Ascending aorta (tissue), 2 donors: Measurements from ENCODE around the gene IQGAP2. TPM values are rescaled to one million over a fixed set of nuclear protein-coding genes. Genes with fewer than 3 reads are reported as not detected.

ENCODE experiments used
- DNase-seq, 2 donors: peaks; one replicate each; pipeline ENCODE4 v3.0.0-alpha.2; 2019; ENCODE audit warnings: low spot score in 2 of 2
- H3K27ac ChIP-seq, 2 donors: fragments of 200-600 bp; sonication (generic); one replicate each; pipeline ENCODE4 v1.5.1; 2016 to 2017; ENCODE audit warnings: mild to moderate bottlenecking in 1 of 2
- H3K27me3 ChIP-seq: fragments of 200-600 bp; sonication (generic); one replicate; pipeline ENCODE4 v1.5.1; 2017
- H3K36me3 ChIP-seq, 2 donors: fragments of 200-600 bp; sonication (generic); one replicate each; pipeline ENCODE4 v1.5.1; 2016
- H3K4me1 ChIP-seq, 2 donors: fragments of 200-600 bp; sonication (generic); one replicate each; pipeline ENCODE4 v1.5.1; 2016 to 2017; ENCODE audit warnings: mild to moderate bottlenecking in 1 of 2
- H3K4me3 ChIP-seq, 2 donors: fragments of 200-600 bp; sonication (generic); one replicate each; pipeline ENCODE4 v1.5.1; 2016 to 2017; ENCODE audit warnings: mild to moderate bottlenecking in 1 of 2
- H3K9me3 ChIP-seq, 2 donors: fragments of 200-600 bp; sonication (generic); one replicate each; pipeline ENCODE4 v1.5.1; 2016
- CTCF ChIP-seq, 3 experiments: fragments of 200-600 bp in 2 of 3; fragments of 450-650 bp in 1 of 3; sonication (generic) in 2 of 3; IDR thresholded peaks; one replicate each; pipeline ENCODE4 v1.5.1; 2016 to 2019; ENCODE audit warnings: antibody characterized with exemption in 3 of 3, mild to moderate bottlenecking in 1 of 3, moderate library complexity in 1 of 3
- intact Hi-C: fragments of 100-400 bp; cut with DNase I; formaldehyde crosslinking; loops from one replicate; pipeline ENCODE4 v1.15.1; 2023
- total RNA-seq: library from RNA; depleted of rRNA; stranded (reverse); fragments of >200 nt; gene quantifications from one replicate; pipeline ENCODE4 v1.1.0, GENCODE V29; 2016

Gene IQGAP2
- total RNA-seq, 1 donor from 2014 or later = 19.8 TPM

- Histone ChIP-seq H3K9me3 (no peaks in the 10 kb centered on the region), H3K36me3 (no peaks in the 10 kb centered on the region), H3K4me3 (no peak overlapping the region), H3K4me1 (no peaks in the 10 kb centered on the region), H3K27me3 (no peaks in the 10 kb centered on the region), H3K27ac (no peak overlapping the region)
- DNase-seq = no peak
- intact Hi-C loops = no loop called here
- TF ChIP-seq CTCF (IDR thresholded peaks at IDR 0.05) = no peak
Observed at GRCh38 chr5:76479281-76479680, 76.2 kb downstream of the IQGAP2 start.

- DNase-seq = no peak
- no peaks in the 10 kb centered on the region for H3K27me3 ChIP-seq
- intact Hi-C loops = no loop called here
- no peaks in the 10 kb centered on the region for H3K4me1 ChIP-seq
- H3K27ac ChIP-seq = no peak overlapping the region
- no peaks in the 10 kb centered on the region for H3K9me3 ChIP-seq
- no peak for TF ChIP-seq CTCF (IDR thresholded peaks at IDR 0.05)
- no peak overlapping the region for H3K4me3 ChIP-seq
- no peaks in the 10 kb centered on the region for H3K36me3 ChIP-seq
Observed at GRCh38 chr5:76479973-76480667, 77.0 kb downstream of the IQGAP2 start.

GRCh38 chr5:76482984-76483383 is 79.9 kb downstream of the IQGAP2 start:
- H3K9me3 ChIP-seq = no peaks in the 10 kb centered on the region
- intact Hi-C loops = no loop called here
- H3K27me3 ChIP-seq = no peaks in the 10 kb centered on the region
- no peak for DNase-seq
- no peak overlapping the region for H3K4me3 ChIP-seq
- no peak overlapping the region for H3K27ac ChIP-seq
- H3K4me1 ChIP-seq = no peaks in the 10 kb centered on the region
- no peaks in the 10 kb centered on the region for H3K36me3 ChIP-seq
- TF ChIP-seq CTCF (IDR thresholded peaks at IDR 0.05) = no peak

- no peak for DNase-seq
- Histone ChIP-seq H3K4me3 (no peak overlapping the region), H3K36me3 (no peaks in the 10 kb centered on the region), H3K4me1 (no peaks in the 10 kb centered on the region), H3K9me3 (no peaks in the 10 kb centered on the region), H3K27ac (no peak overlapping the region), H3K27me3 (no peaks in the 10 kb centered on the region)
- no peak for TF ChIP-seq CTCF (IDR thresholded peaks at IDR 0.05)
- intact Hi-C loops = no loop called here
Observed at GRCh38 chr5:76483433-76483832, 80.3 kb downstream of the IQGAP2 start.

- Histone ChIP-seq H3K9me3 (no peaks in the 10 kb centered on the region), H3K4me1 (no peaks in the 10 kb centered on the region), H3K36me3 (no peaks in the 10 kb centered on the region), H3K27ac (no peak overlapping the region), H3K27me3 (no peaks in the 10 kb centered on the region), H3K4me3 (no peak overlapping the region)
- intact Hi-C loops = no loop called here
- no peak for DNase-seq
- no peak for TF ChIP-seq CTCF (IDR thresholded peaks at IDR 0.05)
Observed at GRCh38 chr5:76483881-76484280, 80.8 kb downstream of the IQGAP2 start.

- no peak overlapping the region for H3K27ac ChIP-seq
- no peaks in the 10 kb centered on the region for H3K4me1 ChIP-seq
- TF ChIP-seq CTCF (IDR thresholded peaks at IDR 0.05) = no peak
- no peaks in the 10 kb centered on the region for H3K36me3 ChIP-seq
- DNase-seq = no peak
- H3K27me3 ChIP-seq = no peaks in the 10 kb centered on the region
- no peak overlapping the region for H3K4me3 ChIP-seq
- intact Hi-C loops = no loop called here
- no peaks in the 10 kb centered on the region for H3K9me3 ChIP-seq
Observed at GRCh38 chr5:76485511-76485910, 82.4 kb downstream of the IQGAP2 start.
